Measurements from ENCODE around the gene NUDT8.

NUDT8 gene, protein sequence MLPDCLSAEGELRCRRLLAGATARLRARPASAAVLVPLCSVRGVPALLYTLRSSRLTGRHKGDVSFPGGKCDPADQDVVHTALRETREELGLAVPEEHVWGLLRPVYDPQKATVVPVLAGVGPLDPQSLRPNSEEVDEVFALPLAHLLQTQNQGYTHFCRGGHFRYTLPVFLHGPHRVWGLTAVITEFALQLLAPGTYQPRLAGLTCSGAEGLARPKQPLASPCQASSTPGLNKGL

GRCh38 chr11:67629386-67630227, at the start of gene NUDT8:
TSS of gene NUDT8 (minus strand) at chr11:67629937. CDS start at chr11:67629911, 26 bp downstream.
- DNase-seq (ENCODE audit: low spot score): peak; percentile 99

GRCh38 chr11:67675058-67675747, 45.5 kb upstream of the NUDT8 start:
- no peak for DNase-seq (ENCODE audit: low spot score)

- no peak for DNase-seq (ENCODE audit: low spot score)
Observed at GRCh38 chr11:67674442-67674871, 44.7 kb upstream of the NUDT8 start, which contains the start of gene ALDH3B2. TSS of gene ALDH3B2 (minus strand) at chr11:67674623. CDS start at chr11:67666935, 7,688 bp downstream.

GRCh38 chr11:67673902-67674301, 44.2 kb upstream of the NUDT8 start:
- DNase-seq (ENCODE audit: low spot score): no peak

DNA sequence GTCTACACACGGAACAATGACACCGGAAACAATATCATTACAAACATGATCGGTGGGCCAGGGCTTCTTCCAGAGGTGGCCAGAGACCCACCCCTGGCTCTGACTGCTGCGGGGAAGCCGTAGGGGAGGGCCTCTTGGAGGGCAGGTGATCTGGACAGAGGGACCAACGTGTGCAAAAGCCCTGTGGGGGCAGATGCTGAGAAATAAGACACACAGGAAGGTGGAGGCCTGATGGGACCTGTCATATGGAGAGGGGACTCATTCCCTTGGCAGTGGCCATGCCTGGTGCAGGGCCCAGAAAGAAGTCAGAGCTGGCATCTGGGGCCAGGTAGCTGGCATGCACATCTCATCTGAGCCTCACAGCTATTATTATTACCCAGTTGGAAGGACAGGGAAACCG, 43.6 kb upstream of the NUDT8 start:
- no peak for DNase-seq (ENCODE audit: low spot score)

DNA sequence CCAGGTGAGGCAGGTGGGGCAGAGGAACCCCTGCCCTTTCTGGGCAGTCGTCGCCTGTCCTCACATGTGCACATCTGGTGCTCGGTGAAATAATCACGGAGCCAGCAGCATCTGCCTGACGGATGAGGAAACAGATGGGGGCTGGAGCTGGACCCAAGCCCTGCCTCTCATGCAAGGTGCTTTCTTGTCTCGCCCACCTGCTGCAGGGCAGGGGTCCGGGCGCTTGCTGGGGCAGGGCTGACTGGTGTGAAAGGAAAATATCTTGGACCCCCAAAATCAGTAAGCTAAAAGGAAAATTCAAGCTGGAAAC, 41.4 kb upstream of the NUDT8 start:
- DNase-seq (ENCODE audit: low spot score): no peak

- DNase-seq (ENCODE audit: low spot score): no peak
Observed at GRCh38 chr11:67670316-67671210, 40.8 kb upstream of the NUDT8 start.

GRCh38 chr11:67668192-67668551, 38.4 kb upstream of the NUDT8 start:
- DNase-seq (ENCODE audit: low spot score): no peak

GRCh38 chr11:67667490-67668191, 37.9 kb upstream of the NUDT8 start:
- peak; percentile 48 for DNase-seq (ENCODE audit: low spot score)

DNA sequence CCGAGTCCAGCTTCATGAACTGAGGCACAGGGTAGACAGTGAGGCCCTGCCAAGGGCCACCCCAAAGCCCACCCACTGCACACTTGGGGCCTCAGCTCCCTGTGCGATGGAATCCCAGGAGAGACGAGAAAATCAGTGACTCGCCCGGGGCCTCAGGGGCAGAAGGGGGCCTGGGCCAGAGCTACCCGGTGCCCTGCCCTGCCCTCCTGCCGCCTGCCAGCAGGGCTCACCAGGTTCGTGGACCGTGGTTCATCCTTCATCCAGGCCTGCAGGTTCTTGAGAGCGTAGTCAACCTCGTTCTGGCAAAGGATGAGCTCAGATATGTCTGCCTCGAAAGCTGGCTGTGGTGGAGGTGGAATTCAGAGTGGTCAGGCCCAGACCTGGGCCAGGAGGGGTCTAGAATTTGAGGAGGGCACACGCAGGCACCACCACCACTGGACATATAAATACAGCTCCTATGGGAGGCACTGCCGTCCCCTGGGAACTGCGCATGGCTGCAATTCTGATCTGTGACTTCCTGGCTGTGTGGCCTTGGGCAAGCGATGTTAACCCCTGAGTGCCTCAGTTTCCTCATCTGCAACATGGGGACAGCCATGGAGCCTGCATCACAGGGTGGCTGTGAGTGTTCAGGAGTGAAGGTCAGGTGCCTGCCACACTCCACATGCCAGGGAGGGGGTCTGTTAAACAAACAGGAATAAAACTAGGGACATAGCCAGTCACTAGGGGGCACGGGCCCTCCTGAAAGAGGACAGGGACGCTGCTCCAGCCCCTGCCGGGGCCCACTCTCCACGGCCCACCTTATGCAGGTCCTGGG, 37.1 kb upstream of the NUDT8 start:
- no peak for DNase-seq (ENCODE audit: low spot score)

DNA sequence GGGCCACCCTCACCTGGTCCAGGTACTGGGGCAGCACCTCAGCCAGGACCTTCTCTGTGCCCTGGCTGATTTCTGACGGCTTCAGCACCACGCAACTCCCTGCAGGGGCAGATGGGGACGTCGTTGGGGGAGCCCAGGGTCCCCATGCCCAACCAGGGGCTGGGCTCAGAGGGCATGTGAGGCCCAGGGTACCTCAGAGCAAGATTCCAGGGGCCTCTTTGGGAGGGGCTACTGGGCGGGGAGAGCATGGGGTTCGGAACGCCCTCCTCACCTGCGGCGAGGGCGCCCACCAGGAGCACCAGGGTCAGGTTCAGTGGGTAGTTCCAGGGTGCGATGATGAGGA, 36.5 kb upstream of the NUDT8 start:
- no peak for DNase-seq (ENCODE audit: low spot score)

GRCh38 chr11:67665541-67666302, 36.0 kb upstream of the NUDT8 start:
- DNase-seq (ENCODE audit: low spot score): peak; percentile 58

GRCh38 chr11:67664696-67665540, 35.2 kb upstream of the NUDT8 start:
- DNase-seq (ENCODE audit: low spot score): peak; percentile 51

- no peak for DNase-seq (ENCODE audit: low spot score)
Observed at GRCh38 chr11:67664213-67664585, 34.5 kb upstream of the NUDT8 start.

DNA sequence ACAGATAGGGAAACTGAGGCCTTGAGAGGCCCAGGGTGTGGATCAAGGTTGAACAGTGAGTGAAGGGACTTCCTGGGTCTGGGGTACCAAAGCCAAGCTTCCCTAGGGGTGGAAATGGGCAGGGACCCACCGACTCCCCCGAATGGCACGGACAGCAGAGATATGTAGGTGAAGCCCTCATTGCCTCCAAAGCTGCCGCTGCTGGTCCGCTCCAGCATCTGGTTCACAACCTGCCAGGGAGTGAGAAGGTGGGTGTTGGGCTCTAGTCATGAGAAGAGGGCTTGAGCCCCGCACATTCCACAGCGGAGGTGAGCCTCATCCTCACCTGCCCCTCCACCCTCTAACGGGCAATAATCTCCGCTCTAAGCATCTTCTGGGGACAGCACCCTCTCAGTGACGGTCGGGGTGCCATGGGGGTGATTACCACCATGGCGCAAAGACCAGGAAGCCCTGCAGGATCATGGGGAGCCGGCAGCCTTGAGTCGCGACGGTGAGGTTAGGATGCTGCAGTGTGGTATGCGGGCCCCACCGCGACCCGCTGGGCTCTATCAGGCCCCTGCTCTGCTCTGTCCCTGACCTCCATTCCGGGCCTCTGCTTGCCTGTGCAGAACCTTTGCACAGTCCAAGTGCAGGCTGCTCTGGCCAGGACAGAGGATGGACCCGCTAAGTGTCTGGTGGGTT, 33.9 kb upstream of the NUDT8 start:
- DNase-seq (ENCODE audit: low spot score): no peak

DNA sequence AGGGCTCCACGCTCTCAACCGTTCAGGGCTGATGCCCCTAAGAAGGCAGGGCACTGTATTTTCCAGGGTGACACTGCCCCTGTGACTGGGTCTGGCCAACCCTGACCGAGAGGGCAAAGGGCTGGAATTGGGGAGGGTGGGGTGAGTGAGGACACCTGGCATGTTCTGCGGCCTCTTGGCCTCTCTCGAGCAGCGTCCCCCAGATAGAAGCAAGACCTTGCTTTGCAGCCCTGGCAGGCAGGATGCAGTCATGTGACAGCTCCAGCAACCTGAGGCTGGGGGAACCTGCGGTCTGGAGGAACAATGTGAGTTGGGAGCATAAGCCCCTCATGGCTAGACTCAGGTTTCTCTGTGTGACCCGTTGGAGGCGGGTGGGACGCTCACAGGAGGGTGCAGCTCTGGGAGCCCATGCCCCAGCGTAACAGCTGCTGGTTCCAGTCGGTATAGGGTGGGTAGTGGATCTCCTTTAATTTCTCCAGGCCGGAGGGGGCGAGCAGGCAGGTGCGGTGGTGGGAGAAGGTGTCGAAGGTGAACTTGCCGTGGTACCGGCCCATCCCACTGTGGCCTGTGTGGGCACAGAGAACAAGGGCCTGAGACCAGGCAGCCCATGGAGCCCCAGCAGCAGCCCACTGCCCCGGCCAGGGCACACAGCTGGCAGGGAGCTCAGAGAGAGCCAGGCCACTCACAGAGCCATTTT, 33.2 kb upstream of the NUDT8 start:
- DNase-seq (ENCODE audit: low spot score): peak; percentile 57

DNA sequence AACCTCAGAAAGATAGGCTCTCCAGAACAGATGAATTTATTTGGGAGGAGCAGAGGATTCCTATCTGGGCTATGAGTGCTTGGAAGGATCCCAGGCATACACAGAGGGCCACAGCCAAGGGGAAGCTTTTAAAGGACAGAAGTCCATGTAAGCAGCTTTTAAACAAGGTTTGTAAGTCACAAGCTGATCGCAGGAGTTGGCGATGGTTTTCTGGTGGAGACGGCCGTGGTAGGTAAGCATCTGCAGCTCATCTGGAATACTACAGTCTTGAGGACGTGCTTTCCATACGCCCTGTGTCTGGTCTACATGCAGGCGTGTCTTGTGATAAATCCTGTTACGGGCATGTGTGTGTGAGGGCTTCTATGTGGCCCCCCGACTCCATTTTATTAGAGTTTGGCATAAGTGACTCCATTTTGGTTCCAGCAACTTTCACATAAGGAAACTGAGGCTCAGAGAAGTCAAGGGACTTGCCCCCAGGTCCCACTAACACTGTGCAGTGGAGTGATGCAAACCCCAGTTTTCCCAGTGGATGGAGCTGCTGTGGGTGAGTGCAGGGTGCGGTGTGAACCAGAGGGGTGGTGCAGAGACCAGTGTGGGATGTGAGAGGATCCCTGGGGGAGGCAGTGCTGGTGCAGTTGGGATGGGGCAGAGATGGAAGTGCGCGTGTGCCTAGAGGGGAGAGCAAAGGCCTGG, 32.6 kb upstream of the NUDT8 start:
- DNase-seq (ENCODE audit: low spot score): no peak
